DLD1 (cell line): ENCODE data around the gene CRB2.

Source experiments
- in situ Hi-C: cut with HindIII; loops from 2 replicates; pipeline ENCODE4 v1.10.0; 2017; ENCODE audit warnings: low sequenced_read_pairs

CRB2 gene

DNA sequence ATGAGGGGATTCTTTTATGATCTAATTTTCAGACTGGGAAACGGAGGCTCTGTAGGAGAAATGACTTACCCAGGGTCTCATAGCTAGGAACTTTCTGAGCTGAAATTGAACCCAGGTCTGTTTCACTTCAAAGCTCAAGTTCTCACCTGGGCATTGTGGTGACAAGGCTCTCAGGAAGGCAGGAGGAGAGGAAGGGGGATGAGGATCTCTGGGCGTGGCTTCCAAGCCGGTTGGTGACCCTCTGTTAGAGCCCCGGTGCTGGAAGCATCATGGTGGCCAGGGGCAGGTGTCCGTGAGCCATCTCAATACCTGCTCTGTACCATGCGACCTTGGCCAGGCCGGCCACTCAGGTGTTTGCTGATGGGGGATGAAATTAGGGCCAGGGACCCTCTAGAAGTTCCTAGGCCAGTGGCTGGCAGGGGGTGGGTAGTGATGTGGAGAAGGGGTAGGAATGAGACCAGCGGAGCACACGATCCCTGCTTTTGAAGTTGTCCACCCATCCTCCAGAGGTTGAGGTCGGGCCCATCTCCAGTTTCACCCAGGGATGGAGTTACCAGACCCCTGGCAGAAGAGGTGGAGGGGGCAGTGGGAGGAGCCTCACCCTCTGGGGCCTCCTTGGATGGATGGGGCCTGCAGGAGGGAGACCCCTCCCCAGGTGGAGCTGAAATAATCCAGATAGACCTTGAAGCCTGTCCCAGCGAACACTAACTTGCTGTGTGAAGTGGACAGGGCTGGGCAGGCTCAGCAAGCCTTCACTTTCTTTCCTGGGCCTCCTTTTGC lies 5.9 kb downstream of the CRB2 start:
- in situ Hi-C loops = no loop called here

DNA sequence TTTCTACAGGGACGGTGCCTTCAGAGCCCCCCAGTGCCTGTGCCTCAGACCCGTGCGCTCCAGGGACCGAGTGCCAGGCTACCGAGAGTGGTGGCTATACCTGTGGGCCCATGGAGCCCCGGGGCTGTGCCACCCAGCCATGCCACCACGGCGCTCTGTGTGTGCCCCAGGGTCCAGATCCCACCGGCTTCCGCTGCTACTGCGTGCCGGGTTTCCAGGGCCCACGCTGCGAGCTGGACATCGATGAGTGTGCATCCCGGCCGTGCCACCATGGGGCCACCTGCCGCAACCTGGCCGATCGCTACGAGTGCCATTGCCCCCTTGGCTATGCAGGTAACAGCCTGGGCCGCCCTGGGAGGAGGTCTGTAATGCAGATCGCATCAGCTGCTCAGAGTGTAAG lies 6.9 kb downstream of the CRB2 start:
- in situ Hi-C loops = no loop called here

DNA sequence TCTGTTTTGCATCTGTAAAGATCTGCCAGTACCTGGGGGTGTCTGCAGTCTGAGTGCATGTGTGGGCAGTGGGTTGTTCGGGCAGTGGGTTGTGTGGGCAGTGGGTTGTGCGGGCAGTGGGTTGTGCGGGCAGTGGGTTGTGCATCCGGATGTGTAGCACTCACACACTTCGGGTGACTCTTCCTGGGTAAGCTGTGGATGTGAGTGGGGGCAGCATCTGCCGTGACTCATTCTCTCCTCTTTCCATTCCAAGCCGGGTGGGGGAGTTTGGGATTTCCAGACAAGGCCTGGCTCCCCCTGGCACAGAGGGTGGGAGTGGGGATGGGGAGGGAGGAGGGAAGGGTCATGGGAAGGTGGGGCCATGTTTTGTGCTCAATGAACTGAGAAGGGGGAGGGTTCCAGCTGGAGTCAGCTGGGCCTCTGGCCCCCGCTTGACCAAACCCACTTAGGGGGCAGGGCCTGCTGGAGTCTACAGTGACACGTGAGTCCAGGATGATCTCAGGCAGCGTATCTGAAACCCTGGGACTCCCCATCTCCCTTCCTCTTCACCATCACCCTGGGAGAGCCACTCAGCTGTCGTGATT lies 8.3 kb downstream of the CRB2 start:
- in situ Hi-C loops = no loop called here

GRCh38 chr9:123365287-123365880 lies 9.4 kb downstream of the CRB2 start:
- in situ Hi-C loops = no loop called here

DNA sequence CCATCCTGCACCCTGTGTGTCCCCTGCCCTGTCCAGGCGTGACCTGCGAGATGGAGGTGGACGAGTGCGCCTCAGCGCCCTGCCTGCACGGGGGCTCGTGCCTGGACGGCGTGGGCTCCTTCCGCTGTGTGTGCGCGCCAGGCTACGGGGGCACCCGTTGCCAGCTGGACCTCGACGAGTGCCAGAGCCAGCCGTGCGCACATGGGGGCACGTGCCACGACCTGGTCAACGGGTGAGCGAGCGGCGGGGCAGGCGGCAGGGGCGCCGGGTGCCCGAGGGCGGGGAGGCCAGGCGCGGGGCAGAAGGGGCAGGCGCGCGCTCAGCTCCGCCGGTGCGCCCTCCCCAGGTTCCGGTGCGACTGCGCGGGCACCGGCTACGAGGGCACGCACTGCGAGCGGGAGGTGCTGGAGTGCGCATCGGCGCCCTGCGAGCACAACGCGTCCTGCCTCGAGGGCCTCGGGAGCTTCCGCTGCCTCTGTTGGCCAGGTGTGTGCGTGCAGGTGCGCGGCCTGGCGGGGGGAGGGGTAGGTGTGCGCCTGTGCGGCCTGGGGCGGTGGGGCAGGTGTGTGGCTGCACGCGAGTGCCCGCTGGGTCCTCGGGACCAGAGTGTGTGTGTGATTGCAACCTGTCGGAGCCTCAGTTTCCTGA lies 10.0 kb downstream of the CRB2 start:
- in situ Hi-C loops = no loop called here

- in situ Hi-C loops = no loop called here
Observed at GRCh38 chr9:123368023-123368422, 12.0 kb downstream of the CRB2 start.

- in situ Hi-C loops = no loop called here
Observed at GRCh38 chr9:123368536-123369153, 12.6 kb downstream of the CRB2 start.

GRCh38 chr9:123369296-123369695 lies 13.3 kb downstream of the CRB2 start:
- in situ Hi-C loops = no loop called here

GRCh38 chr9:123370108-123370507 lies 14.1 kb downstream of the CRB2 start:
- in situ Hi-C loops = no loop called here

GRCh38 chr9:123370526-123371227 lies 14.7 kb downstream of the CRB2 start:
- in situ Hi-C loops = no loop called here

GRCh38 chr9:123371228-123371584 lies 15.2 kb downstream of the CRB2 start:
- in situ Hi-C loops = no loop called here

GRCh38 chr9:123371805-123372590 lies 16.0 kb downstream of the CRB2 start:
- in situ Hi-C loops = no loop called here

DNA sequence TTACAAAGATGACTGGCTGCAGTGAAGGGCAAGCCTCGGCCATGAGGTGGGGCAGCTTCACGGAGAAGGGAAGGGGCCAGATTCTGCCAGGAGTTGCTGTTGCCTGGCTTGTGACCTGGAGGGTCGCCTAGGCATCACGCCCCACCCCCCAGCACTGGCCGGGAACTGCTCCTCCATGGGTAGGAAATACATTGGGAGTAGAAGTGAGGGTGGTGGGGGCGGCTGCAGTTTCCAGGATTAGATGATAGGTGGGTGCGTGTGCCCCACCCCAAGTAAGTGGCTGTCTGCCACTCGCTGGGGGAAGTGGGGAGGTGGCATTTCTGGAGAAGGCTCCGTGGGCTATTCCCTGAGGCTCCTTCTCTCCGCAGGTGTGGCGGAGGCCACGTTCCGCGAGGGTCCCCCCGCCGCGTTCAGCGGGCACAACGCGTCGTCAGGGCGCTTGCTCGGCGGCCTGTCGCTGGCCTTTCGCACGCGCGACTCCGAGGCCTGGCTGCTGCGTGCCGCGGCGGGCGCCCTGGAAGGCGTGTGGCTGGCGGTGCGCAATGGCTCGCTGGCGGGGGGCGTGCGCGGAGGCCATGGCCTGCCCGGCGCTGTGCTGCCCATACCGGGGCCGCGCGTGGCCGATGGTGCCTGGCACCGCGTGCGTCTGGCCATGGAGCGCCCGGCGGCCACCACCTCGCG lies 16.9 kb downstream of the CRB2 start:
- in situ Hi-C loops = no loop called here

GRCh38 chr9:123373447-123373923 lies 17.5 kb downstream of the CRB2 start:
- in situ Hi-C loops = no loop called here

DNA sequence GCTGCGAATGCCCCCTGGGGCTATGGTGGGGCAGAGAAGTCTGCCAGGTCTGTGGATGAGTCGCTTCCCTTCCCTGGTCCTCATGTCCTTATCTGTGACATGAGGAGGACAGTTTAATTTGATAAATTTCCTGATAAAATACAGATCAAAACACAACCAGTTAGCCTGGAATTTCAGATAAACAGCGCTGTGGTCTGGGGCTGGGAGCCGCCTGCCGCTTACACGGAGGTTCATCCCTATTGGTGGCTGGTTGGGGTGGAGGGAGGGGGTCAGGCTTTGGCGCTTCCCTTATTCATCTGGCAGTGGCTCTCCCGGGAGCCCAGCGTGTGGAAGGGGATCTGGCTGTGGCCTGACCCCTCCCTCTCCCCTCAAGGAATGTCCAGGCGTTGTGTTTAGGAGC lies 17.9 kb downstream of the CRB2 start:
- in situ Hi-C loops = no loop called here

DNA sequence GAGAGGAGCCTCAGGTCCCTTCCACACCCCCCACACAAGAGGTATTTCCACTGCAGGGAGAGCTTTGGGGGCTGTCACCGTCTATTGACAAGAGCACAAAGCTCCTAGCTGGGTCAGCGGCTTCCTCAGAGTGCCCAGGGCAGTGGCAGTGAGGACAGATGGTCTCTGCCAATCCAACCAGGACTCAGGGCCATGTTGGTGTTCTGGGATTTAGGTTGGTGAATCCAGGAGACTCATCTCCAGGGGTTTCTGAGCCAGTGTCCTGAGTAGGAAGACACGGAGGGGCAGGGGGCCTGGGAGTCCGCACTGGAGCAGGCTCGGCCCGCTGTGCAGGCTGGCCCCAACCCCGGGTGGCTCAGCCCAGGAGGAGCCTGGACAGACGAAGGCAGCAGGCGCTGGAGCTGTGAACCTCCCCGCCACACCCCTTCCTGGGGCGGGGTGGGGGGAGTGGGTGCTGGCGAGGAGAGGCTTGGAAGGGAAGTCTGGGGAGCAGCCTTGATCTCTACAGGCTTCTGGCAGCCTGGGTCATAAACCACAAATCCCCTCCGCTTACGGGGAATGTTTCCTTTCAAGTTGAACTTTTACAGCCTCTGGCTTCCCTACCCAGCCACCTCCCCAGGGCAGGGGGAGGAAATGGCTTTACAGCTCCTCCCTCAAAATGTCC lies 19.6 kb downstream of the CRB2 start:
- in situ Hi-C loops = no loop called here

- in situ Hi-C loops = no loop called here
Observed at GRCh38 chr9:123376218-123377071, 20.4 kb downstream of the CRB2 start.
